HepG2 (cell line): ENCODE data around the gene ECHS1. TPM values are rescaled to one million over a fixed set of nuclear protein-coding genes. Genes with fewer than 3 reads are reported as not detected.

Experiments
- BRCA1 ChIP-seq: sonication (generic); formaldehyde crosslinking; IDR thresholded peaks from 2 replicates; pipeline ENCODE4 v1.4.0; 2020; ENCODE audit warnings: missing genetic modification reagents
- CCAR2 ChIP-seq: fragments of 200-400 bp; formaldehyde crosslinking; optimal IDR thresholded peaks from 2 replicates; pipeline ENCODE3; 2018; ENCODE audit warnings: low read depth, mild to moderate bottlenecking, low read length, moderate library complexity
- DBP ChIP-seq: sonication (generic); formaldehyde crosslinking; IDR thresholded peaks from 2 replicates; pipeline ENCODE4 v1.4.0; 2020; ENCODE audit warnings: missing genetic modification reagents; ENCODE audit errors: not compliant biosample characterization
- FOXK2 ChIP-seq: fragments of 450-650 bp; IDR thresholded peaks from 2 replicates; pipeline ENCODE4 v1.6.1; 2016
- JARID2 ChIP-seq: sonication (generic); formaldehyde crosslinking; IDR thresholded peaks from 2 replicates; pipeline ENCODE4 v1.8.1; 2023; ENCODE audit warnings: missing genetic modification reagents, inconsistent platforms; ENCODE audit not compliant: insufficient replicate concordance
- KDM5A ChIP-seq: fragments of 200-600 bp; sonication (generic); IDR thresholded peaks from 2 replicates; pipeline ENCODE4 v1.7.0; 2018; ENCODE audit warnings: antibody characterized with exemption, mild to moderate bottlenecking, low read length, borderline replicate concordance
- MED8 ChIP-seq: sonication (generic); formaldehyde crosslinking; IDR thresholded peaks from 2 replicates; pipeline ENCODE4 v1.8.1; 2023; ENCODE audit warnings: mild to moderate bottlenecking, missing genetic modification reagents; ENCODE audit not compliant: insufficient replicate concordance
- MXI1 ChIP-seq: IDR thresholded peaks from 3 replicates; pipeline ENCODE4 v1.6.1; 2012; ENCODE audit warnings: low read depth, low read length, inconsistent platforms, borderline replicate concordance
- MZF1 ChIP-seq: sonication (generic); formaldehyde crosslinking; IDR thresholded peaks from 2 replicates; pipeline ENCODE4 v1.8.1; 2023; ENCODE audit warnings: mild to moderate bottlenecking, missing genetic modification reagents, borderline replicate concordance
- NR2F1 ChIP-seq, 2 experiments: fragments of 450-650 bp in 1 of 2; formaldehyde crosslinking in 1 of 2; IDR thresholded peaks; 2 replicates each; pipeline versions ENCODE4 v1.5.0 to v1.6.1; 2016 to 2020; ENCODE audit warnings: mild to moderate bottlenecking in 1 of 2, missing compliant biosample characterization in 1 of 2, missing genetic modification reagents in 1 of 2, moderate library complexity in 1 of 2
- NR3C1 ChIP-seq: sonication (generic); formaldehyde crosslinking; IDR thresholded peaks from 2 replicates; pipeline ENCODE4 v1.4.0; 2020; ENCODE audit warnings: missing genetic modification reagents
- PAWR ChIP-seq: sonication (generic); formaldehyde crosslinking; IDR thresholded peaks from 2 replicates; pipeline ENCODE4 v1.4.0; 2020; ENCODE audit warnings: missing genetic modification reagents, mild to moderate bottlenecking, borderline replicate concordance
- PITX1 ChIP-seq: sonication (generic); formaldehyde crosslinking; IDR thresholded peaks from 2 replicates; pipeline ENCODE4 v1.5.1; 2020; ENCODE audit warnings: mild to moderate bottlenecking, missing genetic modification reagents
- POGZ ChIP-seq: sonication (generic); formaldehyde crosslinking; IDR thresholded peaks from 2 replicates; pipeline ENCODE4 v1.4.0; 2020; ENCODE audit warnings: mild to moderate bottlenecking, missing genetic modification reagents
- RBAK ChIP-seq: sonication (generic); formaldehyde crosslinking; IDR thresholded peaks from 2 replicates; pipeline ENCODE4 v1.5.1; 2020; ENCODE audit warnings: mild to moderate bottlenecking, missing genetic modification reagents
- SAP130 ChIP-seq: IDR thresholded peaks from 2 replicates; pipeline ENCODE4 v1.6.1; 2016; ENCODE audit warnings: low read depth
- SMAD9 ChIP-seq: sonication (generic); formaldehyde crosslinking; IDR thresholded peaks from 2 replicates; pipeline ENCODE4 v1.5.1; 2020; ENCODE audit warnings: mild to moderate bottlenecking, missing genetic modification reagents
- SMARCC2 ChIP-seq: fragments of 450-650 bp; IDR thresholded peaks from 2 replicates; pipeline ENCODE4 v1.6.1; 2017; ENCODE audit warnings: antibody characterized with exemption, mild to moderate bottlenecking
- TBP ChIP-seq: sonication (generic); formaldehyde crosslinking; IDR thresholded peaks from 2 replicates; pipeline ENCODE4 v1.5.0; 2020; ENCODE audit warnings: missing genetic modification reagents
- THAP11 ChIP-seq: IDR thresholded peaks from 2 replicates; pipeline ENCODE4 v1.6.1; 2016; ENCODE audit warnings: missing biosample characterization, missing genetic modification reagents
- ZBTB7B ChIP-seq: sonication (generic); formaldehyde crosslinking; IDR thresholded peaks from 2 replicates; pipeline ENCODE4 v1.4.0; 2020; ENCODE audit warnings: missing genetic modification reagents
- ZC3H13 ChIP-seq: sonication (generic); formaldehyde crosslinking; IDR thresholded peaks from 2 replicates; pipeline ENCODE4 v1.8.1; 2023; ENCODE audit warnings: mild to moderate bottlenecking, missing genetic modification reagents, moderate library complexity
- ZFP37 ChIP-seq: sonication (generic); formaldehyde crosslinking; IDR thresholded peaks from 2 replicates; pipeline ENCODE4 v1.4.0; 2020; ENCODE audit warnings: missing genetic modification reagents, borderline replicate concordance
- ZKSCAN8 ChIP-seq: IDR thresholded peaks from 2 replicates; pipeline ENCODE4 v1.6.1; 2016; ENCODE audit warnings: borderline replicate concordance, missing genetic modification reagents, missing compliant biosample characterization
- ZNF121 ChIP-seq: sonication (generic); formaldehyde crosslinking; IDR thresholded peaks from 2 replicates; pipeline ENCODE4 v1.5.0; 2020; ENCODE audit warnings: mild to moderate bottlenecking, missing genetic modification reagents
- ZNF275 ChIP-seq: sonication (generic); formaldehyde crosslinking; IDR thresholded peaks from 2 replicates; pipeline ENCODE4 v1.8.0; 2022; ENCODE audit warnings: missing genetic modification reagents, mild to moderate bottlenecking, inconsistent platforms, borderline replicate concordance
- ZNF337 ChIP-seq: sonication (generic); formaldehyde crosslinking; IDR thresholded peaks from 2 replicates; pipeline ENCODE4 v1.5.1; 2020; ENCODE audit warnings: missing genetic modification reagents, low read depth, mild to moderate bottlenecking, borderline replicate concordance
- ZNF75D ChIP-seq: sonication (generic); formaldehyde crosslinking; IDR thresholded peaks from 2 replicates; pipeline ENCODE4 v1.8.1; 2023; ENCODE audit warnings: missing genetic modification reagents, mild to moderate bottlenecking, borderline replicate concordance
- ZSCAN25 ChIP-seq: sonication (generic); formaldehyde crosslinking; IDR thresholded peaks from 2 replicates; pipeline ENCODE4 v1.8.0; 2022; ENCODE audit warnings: mild to moderate bottlenecking, missing genetic modification reagents
- polyA plus RNA-seq, 8 experiments: library from polyadenylated mRNA; depleted of rRNA in 3 of 8; stranded (reverse) in 7 of 8; unstranded in 1 of 8; fragments of >200 nt; fragmentation: Illumina TruSeq in 4 of 8; extraction: Trizol in 4 of 8; gene quantifications; 2 replicates each; pipeline versions ENCODE4 v1.2.1 to v1.2.3, GENCODE V29; 2011 to 2016; ENCODE audit warnings: low read depth in 4 of 8, missing spikeins in 1 of 8, mixed read lengths in 1 of 8; ENCODE audit not compliant: insufficient read depth in 1 of 8
- total RNA-seq, 5 experiments: library from RNA; depleted of rRNA; stranded (reverse); fragments of >200 nt; fragmentation: Illumina TruSeq; extraction: Trizol; gene quantifications; 2 replicates each; pipeline ENCODE4 v1.2.3, GENCODE V29; 2016; ENCODE audit warnings: low read depth in 1 of 5

The ECHS1 gene
- total and polyA plus RNA-seq, 2 of the 13 experiments (the other 11 are each of a cell fraction or from before 2014, with no cell fraction given): 32.7 to 195 TPM

- TF ChIP-seq ZKSCAN8: no peak
- TF ChIP-seq SMAD9: no peak
- no peak for TF ChIP-seq PAWR (CRISPR knock-in tag)
- 0 out of 2 replicates have a peak, but pooled peaks have one; percentile 7 for TF ChIP-seq PITX1 (CRISPR knock-in tag)
- TF ChIP-seq ZNF275 (CRISPR knock-in tag): no peak
- TF ChIP-seq JARID2 (CRISPR knock-in tag): peak; percentile 78
- TF ChIP-seq CCAR2: no peak
- no peak; the same call in 1 of the 2 replicates for TF ChIP-seq THAP11
- TF ChIP-seq SMARCC2: no peak
- no peak for TF ChIP-seq NR3C1 (CRISPR knock-in tag)
- TF ChIP-seq FOXK2: no peak
- TF ChIP-seq KDM5A: no peak
- no peak for TF ChIP-seq ZNF337
- TF ChIP-seq ZFP37: no peak
- TF ChIP-seq MZF1 (CRISPR knock-in tag): no peak
- TF ChIP-seq RBAK: no peak
- no peak for TF ChIP-seq TBP (CRISPR knock-in tag)
- no peak for TF ChIP-seq BRCA1 (CRISPR knock-in tag)
- no peak for TF ChIP-seq MED8 (CRISPR knock-in tag)
- no peak for TF ChIP-seq POGZ (CRISPR knock-in tag)
- TF ChIP-seq DBP (CRISPR knock-in tag): no peak
- peak; percentile 34; the same call in 1 of the 3 replicates for TF ChIP-seq MXI1
- TF ChIP-seq ZSCAN25 (CRISPR knock-in tag): no peak
- TF ChIP-seq SAP130: peak; percentile 74
- peak; percentile 39; the same call in 1 of the 2 replicates for TF ChIP-seq ZBTB7B (CRISPR knock-in tag)
- TF ChIP-seq ZC3H13 (CRISPR knock-in tag): no peak; the same call in 1 of the 2 replicates
- TF ChIP-seq ZNF121 (CRISPR knock-in tag): no peak
- peak; percentile 27 to 43; a peak in 1 of 4 replicates for TF ChIP-seq NR2F1 (CRISPR knock-in tag; IDR thresholded peaks at IDR 0.05)
- TF ChIP-seq ZNF75D: no peak
Observed at GRCh38 chr10:133358162-133358924, 14.8 kb downstream of the ECHS1 start (continued).
